ENCODE data around the gene MOSMO. TPM values are rescaled to one million over a fixed set of nuclear protein-coding genes. Genes with fewer than 3 reads are reported as not detected.

Gene MOSMO
- total RNA-seq, 1 experiment from 2014 or later = 24.2 TPM

DNA sequence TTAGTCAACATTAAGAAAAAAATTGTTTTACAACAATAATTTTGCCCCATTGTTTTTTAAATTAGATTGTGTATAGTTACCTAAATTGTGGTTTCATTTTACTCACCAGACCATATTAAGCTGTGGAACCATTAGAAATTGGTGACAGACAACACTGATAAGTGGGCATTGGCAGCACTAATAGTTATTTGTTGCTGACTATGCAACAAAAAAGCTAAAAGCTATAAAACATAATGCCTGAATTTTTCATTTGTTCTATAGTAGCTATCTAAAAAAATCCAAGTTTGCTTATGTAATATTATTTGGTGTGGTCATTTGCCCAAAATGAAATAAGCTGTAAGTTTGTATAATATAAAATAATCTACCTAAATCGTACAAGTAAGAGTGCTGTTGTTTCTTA is 70.7 kb downstream of the MOSMO start:
- Histone ChIP-seq H3K79me2 (ENCODE audit: low read depth) (no peaks in the 10 kb centered on the region; the same call in 1 of the 2 replicates), H3K4me1 (replicated peaks; ENCODE audit: insufficient read depth) (no peaks in the 10 kb centered on the region), H3F3A (ENCODE audit: insufficient read depth, low read depth) (peaks cover 4% of the 10 kb centered on the region), H3K27ac (no peak overlapping the region), H3K9me2 (ENCODE audit: insufficient read depth) (no peaks in the 10 kb centered on the region), H2AFZ (no peak overlapping the region), H3K27me3 (ENCODE audit: insufficient read depth, low read depth) (no peaks in the 10 kb centered on the region), H3K9me3 (ENCODE audit: insufficient read depth, low read depth) (no peaks in the 10 kb centered on the region), H3K4me3 (no peak overlapping the region), H3K36me3 (ENCODE audit: low read depth) (no peaks in the 10 kb centered on the region), H4K20me1 (ENCODE audit: insufficient read depth) (peaks cover 7% of the 10 kb centered on the region; the same call in 1 of the 2 replicates), H3K4me2 (no peak overlapping the region)
- ChIA-PET CTCF (interaction anchor here (1.4 to 2.8 kb wide), 8 partner anchors 14 to 421 kb away, joined by 3 to 32 read pairs (median 12); partner anchors contain the start of genes PDZD9 and VWA3A), POLR2A (ENCODE audit: unreplicated experiment) (interaction anchor here (0.8 kb wide), 1 partner anchor 11 kb away, joined by 4 read pairs; no protein-coding TSS in a partner anchor)
- TF ChIP-seq EZH2 (IDR thresholded peaks at IDR 0.05; ENCODE audit: low read depth) = no peak
- TF ChIP-seq, protein P1, sequence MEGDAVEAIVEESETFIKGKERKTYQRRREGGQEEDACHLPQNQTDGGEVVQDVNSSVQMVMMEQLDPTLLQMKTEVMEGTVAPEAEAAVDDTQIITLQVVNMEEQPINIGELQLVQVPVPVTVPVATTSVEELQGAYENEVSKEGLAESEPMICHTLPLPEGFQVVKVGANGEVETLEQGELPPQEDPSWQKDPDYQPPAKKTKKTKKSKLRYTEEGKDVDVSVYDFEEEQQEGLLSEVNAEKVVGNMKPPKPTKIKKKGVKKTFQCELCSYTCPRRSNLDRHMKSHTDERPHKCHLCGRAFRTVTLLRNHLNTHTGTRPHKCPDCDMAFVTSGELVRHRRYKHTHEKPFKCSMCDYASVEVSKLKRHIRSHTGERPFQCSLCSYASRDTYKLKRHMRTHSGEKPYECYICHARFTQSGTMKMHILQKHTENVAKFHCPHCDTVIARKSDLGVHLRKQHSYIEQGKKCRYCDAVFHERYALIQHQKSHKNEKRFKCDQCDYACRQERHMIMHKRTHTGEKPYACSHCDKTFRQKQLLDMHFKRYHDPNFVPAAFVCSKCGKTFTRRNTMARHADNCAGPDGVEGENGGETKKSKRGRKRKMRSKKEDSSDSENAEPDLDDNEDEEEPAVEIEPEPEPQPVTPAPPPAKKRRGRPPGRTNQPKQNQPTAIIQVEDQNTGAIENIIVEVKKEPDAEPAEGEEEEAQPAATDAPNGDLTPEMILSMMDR (conservative IDR thresholded peaks at IDR 0.05) = no peak
- intact Hi-C loops (cut with micrococcal nuclease; ENCODE audit: unreplicated experiment) = loop anchor here (5.0 kb wide), 1 partner anchor 91 kb away; no protein-coding TSS in a partner anchor
- no peak for DNase-seq
- no TSS peak for BruUV-seq (replicated peaks)

DNA sequence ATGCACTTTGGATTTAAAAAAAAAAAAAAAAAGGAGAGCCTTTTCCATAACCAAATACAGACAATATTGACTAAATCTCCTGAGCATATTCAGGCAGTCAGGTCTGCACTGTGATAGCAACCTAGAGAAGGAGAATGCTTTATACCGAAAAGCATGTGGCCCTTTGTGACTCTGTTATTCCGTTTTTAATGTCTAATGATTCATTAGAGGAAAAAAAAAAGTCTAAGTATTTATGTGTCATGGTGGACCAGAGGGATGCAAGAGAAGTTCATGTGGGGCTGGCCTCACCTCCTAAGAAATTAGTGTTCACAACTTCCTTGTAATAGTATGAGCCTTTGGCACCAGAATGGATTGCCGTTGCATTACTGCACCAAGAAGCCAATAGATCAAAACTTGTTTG is 73.1 kb downstream of the MOSMO start:
- Histone ChIP-seq H2AFZ (no peak overlapping the region), H4K20me1 (ENCODE audit: insufficient read depth) (0 out of 2 replicates have a peak, but pooled peaks cover 7% of the 10 kb centered on the region), H3K4me1 (replicated peaks; ENCODE audit: insufficient read depth) (no peaks in the 10 kb centered on the region), H3F3A (ENCODE audit: insufficient read depth, low read depth) (peaks cover 7% of the 10 kb centered on the region), H3K4me3 (no peak overlapping the region), H3K27ac (no peak overlapping the region), H3K36me3 (ENCODE audit: low read depth) (no peaks in the 10 kb centered on the region), H3K4me2 (no peak overlapping the region), H3K27me3 (ENCODE audit: insufficient read depth, low read depth) (no peaks in the 10 kb centered on the region), H3K9me3 (ENCODE audit: insufficient read depth, low read depth) (no peaks in the 10 kb centered on the region), H3K79me2 (ENCODE audit: low read depth) (no peaks in the 10 kb centered on the region), H3K9me2 (ENCODE audit: insufficient read depth) (no peaks in the 10 kb centered on the region)
- no peak for DNase-seq
- POLR2A ChIA-PET (ENCODE audit: unreplicated experiment) = no interaction called here
- BruUV-seq (replicated peaks) = no TSS peak
- intact Hi-C loops (cut with micrococcal nuclease; ENCODE audit: unreplicated experiment) = no loop called here
- TF ChIP-seq, protein P1 (conservative IDR thresholded peaks at IDR 0.05) = no peak
- no peak for TF ChIP-seq EZH2 (IDR thresholded peaks at IDR 0.05; ENCODE audit: low read depth)
- CTCF ChIA-PET = no interaction called here

DNA sequence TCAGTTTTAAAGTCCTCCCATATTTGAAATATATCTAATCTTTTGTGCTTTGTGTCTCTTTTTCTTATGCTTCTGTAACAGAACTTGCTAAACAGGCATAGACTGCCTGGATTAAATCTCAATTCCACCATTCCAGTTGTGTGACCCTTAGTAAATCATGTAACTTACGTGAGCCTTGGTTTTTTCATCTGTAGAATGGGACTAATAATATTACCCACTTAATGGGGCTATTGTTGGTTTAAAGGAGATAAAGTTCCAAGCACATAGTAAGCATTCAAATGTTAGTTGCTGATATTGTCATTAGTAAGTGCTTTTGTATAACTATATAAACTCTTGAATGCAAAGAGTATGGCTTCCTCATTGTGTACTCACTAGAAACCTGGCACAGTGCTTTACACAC is 78.5 kb downstream of the MOSMO start:
- Histone ChIP-seq H3K9me3 (ENCODE audit: insufficient read depth, low read depth) (no peaks in the 10 kb centered on the region), H2AFZ (no peak overlapping the region), H4K20me1 (ENCODE audit: insufficient read depth) (no peaks in the 10 kb centered on the region; the same call in 1 of the 2 replicates), H3F3A (ENCODE audit: insufficient read depth, low read depth) (peaks cover 4% of the 10 kb centered on the region), H3K27me3 (ENCODE audit: insufficient read depth, low read depth) (no peaks in the 10 kb centered on the region), H3K4me2 (no peak overlapping the region), H3K4me1 (replicated peaks; ENCODE audit: insufficient read depth) (no peaks in the 10 kb centered on the region; the same call in 1 of the 2 replicates), H3K79me2 (ENCODE audit: low read depth) (no peaks in the 10 kb centered on the region), H3K9me2 (ENCODE audit: insufficient read depth) (no peaks in the 10 kb centered on the region; the same call in 1 of the 2 replicates), H3K4me3 (no peak overlapping the region), H3K36me3 (ENCODE audit: low read depth) (no peaks in the 10 kb centered on the region), H3K27ac (no peak overlapping the region)
- ChIA-PET CTCF (no interaction called here), POLR2A (ENCODE audit: unreplicated experiment) (no interaction called here)
- no peak for DNase-seq
- no peak for TF ChIP-seq EZH2 (IDR thresholded peaks at IDR 0.05; ENCODE audit: low read depth)
- TF ChIP-seq, protein P1 (conservative IDR thresholded peaks at IDR 0.05) = no peak
- intact Hi-C loops (cut with micrococcal nuclease; ENCODE audit: unreplicated experiment) = no loop called here
- BruUV-seq (replicated peaks) = no TSS peak

Data from PC-9 (cell line).